SK-N-SH (cell line): ENCODE data around the gene CPNE2. TPM values are rescaled to one million over a fixed set of nuclear protein-coding genes. Genes with fewer than 3 reads are reported as not detected.

Experiments used
- CTCF ChIA-PET: fragments of 300-600, 350-600 bp; formaldehyde crosslinking; extraction: SDS; loops from one replicate; lab custom pipeline; 2021; lab: Yijun Ruan, JAX
- POLR2A ChIA-PET: fragments of 350-600 bp; sonication (Branson Sonifier 250); formaldehyde crosslinking; extraction: SDS; loops from one replicate; lab custom pipeline; 2020; ENCODE audit warnings: antibody characterized with exemption, inconsistent platforms; lab: Yijun Ruan, JAX
- DNase-seq: peaks from one replicate; pipeline ENCODE4 v3.0.0; 2012
- H2AFZ ChIP-seq: fragments of 200-600 bp; sonication (generic); 2 replicates; pipeline ENCODE4 v1.8.1; 2016; ENCODE audit warnings: antibody characterized with exemption, mild to moderate bottlenecking, low read depth
- H3F3A ChIP-seq: fragments of 200-600 bp; sonication (generic); replicated peaks from 2 replicates; pipeline ENCODE3; 2016; ENCODE audit warnings: antibody characterized with exemption, mild to moderate bottlenecking; ENCODE audit not compliant: insufficient read depth
- H3K27ac ChIP-seq, 2 experiments: fragments of 200-500 bp in 1 of 2; fragments of 200-600 bp in 1 of 2; sonication (Bioruptor generic) in 1 of 2; sonication (generic), shearing (Covaris generic) in 1 of 2; 2 replicates each; pipeline versions ENCODE4 v1.5.1 to v1.6.1; 2014 to 2016; ENCODE audit warnings: low read depth in 2 of 2, inconsistent platforms in 1 of 2, low read length in 1 of 2, mild to moderate bottlenecking in 1 of 2, mixed read lengths in 1 of 2
- H3K27me3 ChIP-seq: fragments of 200-600 bp; sonication (generic), shearing (Covaris generic); 2 replicates; pipeline ENCODE4 v1.6.1; 2016; ENCODE audit warnings: mixed run types; ENCODE audit not compliant: insufficient read depth
- H3K36me3 ChIP-seq, 2 experiments: fragments of 200-500 bp in 1 of 2; fragments of 200-600 bp in 1 of 2; sonication (Bioruptor generic) in 1 of 2; sonication (generic) in 1 of 2; replicated peaks in 1 of 2; 2 replicates each; pipeline versions ENCODE3 to v1.5.1; 2014 to 2016; ENCODE audit warnings: low read length in 1 of 2, mild to moderate bottlenecking in 1 of 2; ENCODE audit not compliant: insufficient read depth in 2 of 2, control insufficient read depth in 1 of 2
- H3K4me1 ChIP-seq, 2 experiments: fragments of 200-500 bp in 1 of 2; fragments of 200-600 bp in 1 of 2; sonication (Bioruptor generic) in 1 of 2; sonication (generic), shearing (Covaris generic) in 1 of 2; 2 replicates each; pipeline versions ENCODE4 v1.5.1 to v1.6.1; 2014 to 2016; ENCODE audit warnings: low read depth in 1 of 2, low read length in 1 of 2, mixed run types in 1 of 2; ENCODE audit not compliant: insufficient read depth in 2 of 2, control insufficient read depth in 1 of 2
- H3K4me2 ChIP-seq: fragments of 200-600 bp; sonication (generic), shearing (Covaris generic); 2 replicates; pipeline ENCODE4 v1.6.1; 2017; ENCODE audit warnings: mixed run types
- H3K4me3 ChIP-seq, 2 experiments: fragments of 200-500 bp in 1 of 2; fragments of 200-600 bp in 1 of 2; sonication (Bioruptor generic) in 1 of 2; sonication (generic), shearing (Covaris generic) in 1 of 2; 2 replicates each; pipeline versions ENCODE4 v1.5.1 to v1.8.1; 2014 to 2016; ENCODE audit warnings: low read depth in 2 of 2, inconsistent platforms in 1 of 2, low read length in 1 of 2, mild to moderate bottlenecking in 1 of 2, mixed read lengths in 1 of 2, moderate library complexity in 1 of 2
- H3K79me2 ChIP-seq: fragments of 200-600 bp; sonication (generic); 2 replicates; pipeline ENCODE4 v1.8.1; 2017; ENCODE audit warnings: mild to moderate bottlenecking; ENCODE audit not compliant: insufficient read depth
- H3K9ac ChIP-seq: fragments of 200-600 bp; sonication (generic); 2 replicates; pipeline ENCODE4 v1.6.1; 2017; ENCODE audit warnings: mixed run types
- H3K9me2 ChIP-seq: fragments of 200-600 bp; sonication (generic); 2 replicates; pipeline ENCODE4 v1.6.1; 2017; ENCODE audit warnings: mixed run types
- H3K9me3 ChIP-seq: fragments of 200-600 bp; sonication (generic); 2 replicates; pipeline ENCODE4 v1.6.1; 2017; ENCODE audit warnings: mixed run types, mild to moderate bottlenecking, moderate library complexity
- H4K20me1 ChIP-seq: fragments of 200-600 bp; sonication (generic); 2 replicates; pipeline ENCODE4 v1.6.1; 2017; ENCODE audit warnings: mild to moderate bottlenecking, mixed run types; ENCODE audit not compliant: insufficient read depth
- EZH2phosphoT487 ChIP-seq: fragments of 200-600 bp; sonication (generic); IDR thresholded peaks from 2 replicates; pipeline ENCODE4 v1.6.1; 2017; ENCODE audit warnings: low read depth, mixed run types, mild to moderate bottlenecking, antibody characterized with exemption, moderate library complexity, borderline replicate concordance
- MEF2A ChIP-seq: IDR thresholded peaks from 2 replicates; pipeline ENCODE4 v1.4.0; 2012; ENCODE audit warnings: low read depth, borderline replicate concordance
- RCOR1 ChIP-seq: fragments of 150-350 bp; IDR thresholded peaks from 2 replicates; pipeline ENCODE4 v1.6.1; 2017; ENCODE audit warnings: antibody characterized with exemption, low read length
- TCF12 ChIP-seq: IDR thresholded peaks from 2 replicates; pipeline ENCODE4 v1.4.0; 2012
- TEAD4 ChIP-seq: IDR thresholded peaks from 2 replicates; pipeline ENCODE4 v1.4.0; 2012; ENCODE audit warnings: mild to moderate bottlenecking, borderline replicate concordance; ENCODE audit not compliant: insufficient read depth
- YY1 ChIP-seq: IDR thresholded peaks from 2 replicates; pipeline ENCODE4 v1.4.0; 2012; ENCODE audit warnings: low read depth, mild to moderate bottlenecking
- WGBS: methylation state at CpG from one replicate; pipeline ENCODE4 v1.1.6; 2017; ENCODE audit warnings: low lambda C conversion rate; 5-methylcytosine and 5-hydroxymethylcytosine counted together
- polyA plus RNA-seq, 3 experiments: library from polyadenylated mRNA; depleted of rRNA; stranded (reverse); fragments of >200 nt; gene quantifications; 2 replicates each; pipeline ENCODE4 v1.2.3, GENCODE V29; 2012
- TF ChIP-seq, protein P1 (sequence below): fragments of 150-350 bp; IDR thresholded peaks from 2 replicates; pipeline ENCODE4 v1.6.1; 2017; ENCODE audit warnings: antibody characterized with exemption, low read length, low read depth, borderline replicate concordance
- TF ChIP-seq, protein P2 (sequence below): fragments of 150-350 bp; IDR thresholded peaks from 2 replicates; pipeline ENCODE4 v1.6.1; 2016; ENCODE audit warnings: mild to moderate bottlenecking, low read depth, low read length
- TF ChIP-seq, protein P3 (sequence below): IDR thresholded peaks from 2 replicates; pipeline ENCODE4 v1.4.0; 2012; ENCODE audit warnings: low read depth

Gene CPNE2
- polyA plus RNA-seq, 1 of the 3 experiments (the other 2 are of a cell fraction): 73.0 TPM

DNA sequence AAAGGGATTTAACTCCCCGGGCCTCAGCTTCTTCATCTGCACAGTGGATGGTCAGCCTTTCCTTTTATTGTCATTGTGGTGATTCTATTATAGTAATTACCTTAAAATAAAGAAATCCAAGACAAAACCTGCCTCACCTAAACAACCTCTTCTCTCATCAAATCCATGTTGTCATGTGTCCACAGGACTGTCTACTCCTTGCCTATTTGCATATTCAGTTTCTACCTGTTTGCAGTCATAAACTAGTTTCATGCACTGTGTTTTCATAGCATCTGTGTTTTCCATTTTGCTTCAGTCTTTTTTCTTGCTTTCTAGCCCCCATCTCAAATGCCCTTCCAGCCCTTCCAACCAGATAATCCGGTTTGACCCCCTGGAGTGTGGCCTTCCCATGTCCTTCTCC, 44.3 kb upstream of the CPNE2 start:
- no peaks in the 10 kb centered on the region for H3K9me2 ChIP-seq
- no peaks in the 10 kb centered on the region for H3K4me1 ChIP-seq
- H3K36me3 ChIP-seq: no peaks in the 10 kb centered on the region
- no peak for TF ChIP-seq YY1
- TF ChIP-seq, protein P1, sequence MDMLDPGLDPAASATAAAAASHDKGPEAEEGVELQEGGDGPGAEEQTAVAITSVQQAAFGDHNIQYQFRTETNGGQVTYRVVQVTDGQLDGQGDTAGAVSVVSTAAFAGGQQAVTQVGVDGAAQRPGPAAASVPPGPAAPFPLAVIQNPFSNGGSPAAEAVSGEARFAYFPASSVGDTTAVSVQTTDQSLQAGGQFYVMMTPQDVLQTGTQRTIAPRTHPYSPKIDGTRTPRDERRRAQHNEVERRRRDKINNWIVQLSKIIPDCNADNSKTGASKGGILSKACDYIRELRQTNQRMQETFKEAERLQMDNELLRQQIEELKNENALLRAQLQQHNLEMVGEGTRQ: no peak
- no peak for TF ChIP-seq EZH2phosphoT487
- TF ChIP-seq, protein P2, sequence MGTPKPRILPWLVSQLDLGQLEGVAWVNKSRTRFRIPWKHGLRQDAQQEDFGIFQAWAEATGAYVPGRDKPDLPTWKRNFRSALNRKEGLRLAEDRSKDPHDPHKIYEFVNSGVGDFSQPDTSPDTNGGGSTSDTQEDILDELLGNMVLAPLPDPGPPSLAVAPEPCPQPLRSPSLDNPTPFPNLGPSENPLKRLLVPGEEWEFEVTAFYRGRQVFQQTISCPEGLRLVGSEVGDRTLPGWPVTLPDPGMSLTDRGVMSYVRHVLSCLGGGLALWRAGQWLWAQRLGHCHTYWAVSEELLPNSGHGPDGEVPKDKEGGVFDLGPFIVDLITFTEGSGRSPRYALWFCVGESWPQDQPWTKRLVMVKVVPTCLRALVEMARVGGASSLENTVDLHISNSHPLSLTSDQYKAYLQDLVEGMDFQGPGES: no peak
- no peak for TF ChIP-seq MEF2A
- no peak for TF ChIP-seq TCF12
- TF ChIP-seq RCOR1: no peak
- no peak overlapping the region for H3K4me3 ChIP-seq
- no peaks in the 10 kb centered on the region for H3K9me3 ChIP-seq
- CTCF ChIA-PET: interaction anchor here (0.6 kb wide), 1 partner anchor 244 kb away, joined by 3 read pairs; no protein-coding TSS in a partner anchor
- no peaks in the 10 kb centered on the region for H4K20me1 ChIP-seq
- DNase-seq: no peak
- no peak overlapping the region for H3K9ac ChIP-seq
- no peaks in the 10 kb centered on the region for H3K79me2 ChIP-seq
- 81% methylated on average over 2 of the region's 2 CpGs for WGBS
- no peaks in the 10 kb centered on the region for H3F3A ChIP-seq
- no peaks in the 10 kb centered on the region for H3K27me3 ChIP-seq
- no peak overlapping the region for H3K27ac ChIP-seq
- POLR2A ChIA-PET: no interaction called here
- no peak overlapping the region for H2AFZ ChIP-seq
- H3K4me2 ChIP-seq: no peak overlapping the region

DNA sequence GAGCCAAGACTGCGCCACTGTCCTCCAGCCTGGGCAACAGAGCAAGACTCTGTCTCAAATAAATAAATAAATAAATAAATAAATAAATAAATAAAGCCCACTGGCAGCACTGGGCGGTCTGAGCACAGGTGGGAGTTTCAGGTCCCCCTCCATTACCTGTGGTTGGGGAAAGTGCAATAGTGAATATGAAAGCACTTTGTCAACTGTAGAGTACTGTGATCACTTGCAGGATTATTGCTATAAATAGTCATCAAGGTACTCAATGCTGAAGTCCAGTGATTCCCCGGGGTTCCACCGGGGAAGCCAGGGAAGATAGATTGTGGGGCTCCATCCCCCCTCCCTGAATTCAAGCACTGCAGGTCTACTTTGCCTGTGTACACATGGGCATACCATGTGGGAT, 42.7 kb upstream of the CPNE2 start:
- Histone ChIP-seq H3K79me2 (no peaks in the 10 kb centered on the region), H3K27ac (no peak overlapping the region), H3K36me3 (no peaks in the 10 kb centered on the region), H3K9ac (no peak overlapping the region), H4K20me1 (no peaks in the 10 kb centered on the region), H3K9me3 (no peaks in the 10 kb centered on the region), H3K4me1 (no peaks in the 10 kb centered on the region), H3K27me3 (no peaks in the 10 kb centered on the region), H3K4me3 (no peak overlapping the region), H2AFZ (no peak overlapping the region), H3K9me2 (no peaks in the 10 kb centered on the region), H3F3A (no peaks in the 10 kb centered on the region), H3K4me2 (no peak overlapping the region)
- CTCF ChIA-PET: no interaction called here
- POLR2A ChIA-PET: no interaction called here
- 92% methylated on average over 4 of the region's 4 CpGs for WGBS
- TF ChIP-seq, protein P1: no peak
- DNase-seq: no peak

DNA sequence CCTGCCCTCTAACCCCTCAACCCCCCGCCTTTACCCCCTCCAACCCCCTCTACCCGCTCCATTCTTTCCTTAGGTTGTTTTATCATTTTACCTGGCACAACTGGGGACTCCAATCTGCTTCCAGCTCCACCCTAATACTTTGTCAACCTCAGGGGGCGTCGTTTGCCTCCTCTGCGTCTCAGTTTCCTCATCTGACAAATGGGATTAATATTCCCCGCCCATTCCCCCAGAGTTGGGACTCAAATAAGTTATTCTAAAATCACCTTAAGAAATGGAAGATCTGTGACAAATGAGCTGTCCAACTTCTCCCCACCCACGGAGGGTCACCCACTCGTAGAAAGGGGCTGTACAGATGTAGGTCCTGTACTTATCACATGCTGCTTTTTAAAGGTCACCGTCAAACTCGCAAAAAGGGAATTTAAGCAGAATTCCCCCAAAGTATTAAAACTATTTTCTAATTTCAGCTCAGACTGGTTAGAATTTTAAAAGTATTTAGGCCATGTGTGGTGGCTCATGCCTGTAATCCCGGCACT, 40.6 kb upstream of the CPNE2 start:
- CTCF ChIA-PET: interaction anchor here (0.6 to 2.0 kb wide), 3 partner anchors 9 to 41 kb away, joined by 3 to 6 read pairs (median 6); partner anchors contain the start of gene CPNE2

More for the DNA sequence above, 40.6 kb upstream of the CPNE2 start:
- whole genome bisulfite sequencing: 95% methylated on average over 11 of the region's 11 CpGs
- no peak overlapping the region for H2AFZ ChIP-seq
- H3K9me3 ChIP-seq: no peaks in the 10 kb centered on the region
- H3K9ac ChIP-seq: no peak overlapping the region
- no peak overlapping the region for H3K27ac ChIP-seq
- no peaks in the 10 kb centered on the region for H3K27me3 ChIP-seq
- H4K20me1 ChIP-seq: no peaks in the 10 kb centered on the region
- H3K36me3 ChIP-seq: no peaks in the 10 kb centered on the region
- no peak for DNase-seq
- no peaks in the 10 kb centered on the region for H3K4me1 ChIP-seq
- H3K9me2 ChIP-seq: no peaks in the 10 kb centered on the region
- no peak overlapping the region for H3K4me3 ChIP-seq
- H3K4me2 ChIP-seq: no peak overlapping the region
- TF ChIP-seq, protein P2: no peak
- TF ChIP-seq TEAD4: no peak
- TF ChIP-seq, protein P3, sequence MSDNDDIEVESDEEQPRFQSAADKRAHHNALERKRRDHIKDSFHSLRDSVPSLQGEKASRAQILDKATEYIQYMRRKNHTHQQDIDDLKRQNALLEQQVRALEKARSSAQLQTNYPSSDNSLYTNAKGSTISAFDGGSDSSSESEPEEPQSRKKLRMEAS: no peak
- TF ChIP-seq EZH2phosphoT487: no peak
- no peak for TF ChIP-seq MEF2A
- TF ChIP-seq, protein P1: no peak
- no peak for TF ChIP-seq YY1
- POLR2A ChIA-PET: no interaction called here
- no peaks in the 10 kb centered on the region for H3K79me2 ChIP-seq
- no peaks in the 10 kb centered on the region for H3F3A ChIP-seq
